H1 (cell line): ENCODE measurements around the gene SERPINB1. TPM values are rescaled to one million over a fixed set of nuclear protein-coding genes. Genes with fewer than 3 reads are reported as not detected.

Experiments used
- CBX8 ChIP-seq: fragments of 300-800, 300-1000 bp; sonication (generic); IDR thresholded peaks from 2 replicates; pipeline ENCODE4 v1.7.1; 2016; ENCODE audit warnings: low read depth, low read length, borderline replicate concordance
- FOSL1 ChIP-seq: IDR thresholded peaks from 2 replicates; pipeline ENCODE4 v1.6.1; 2011; ENCODE audit warnings: mild to moderate bottlenecking, low read depth, low read length, moderate library complexity; ENCODE audit not compliant: insufficient read depth
- JUN ChIP-seq: IDR thresholded peaks from 2 replicates; pipeline ENCODE4 v1.6.1; 2011; ENCODE audit warnings: low read depth, mild to moderate bottlenecking, improper control_type of control experiment, low read length
- KDM1A ChIP-seq: fragments of 200-600, 300-600 bp; sonication (generic); IDR thresholded peaks from 2 replicates; pipeline ENCODE4 v1.7.1; 2016; ENCODE audit warnings: mild to moderate bottlenecking, low read length, borderline replicate concordance
- KDM4A ChIP-seq: IDR thresholded peaks from one replicate; pipeline ENCODE4 v1.7.1; 2012; ENCODE audit warnings: low read depth, mild to moderate bottlenecking, moderate library complexity, low read length, inconsistent platforms; ENCODE audit not compliant: severe bottlenecking
- SIRT6 ChIP-seq: IDR thresholded peaks from one replicate; pipeline ENCODE4 v1.7.1; 2012; ENCODE audit warnings: low read length, inconsistent platforms
- YY1 ChIP-seq: IDR thresholded peaks from 2 replicates; pipeline ENCODE4 v1.6.1; 2011; ENCODE audit warnings: low read depth, mild to moderate bottlenecking, low read length
- polyA plus RNA-seq, 7 experiments: library from polyadenylated mRNA; depleted of rRNA in 3 of 7; stranded (reverse) in 5 of 7; unstranded in 2 of 7; fragments of >200 nt in 5 of 7; fragments of 200-250 nt in 2 of 7; gene quantifications; 1 replicate in 5 of 7; 2 replicates in 1 of 7; 4 replicates in 1 of 7; pipeline versions ENCODE4 v1.2.1 to v1.2.3, GENCODE V29; 2011 to 2013; ENCODE audit warnings: missing spikeins in 2 of 7, mixed read lengths in 2 of 7
- total RNA-seq: library from RNA; stranded (reverse); fragmentation: NEBNext Ultra II Directional; extraction: Animal tissue kit (Norgen Biotek cat#: 25700); gene quantifications from 2 replicates; pipeline ENCODE4 v1.2.1, GENCODE V29; 2021

The SERPINB1 gene
- total and polyA plus RNA-seq, 2 of the 8 experiments (the other 6 are each of a cell fraction or from before 2014, with no cell fraction given) = 8.1 to 17.3 TPM

- TF ChIP-seq KDM4A (no peak), KDM1A (no peak), JUN (no peak), FOSL1 (no peak), SIRT6 (no peak), YY1 (no peak), CBX8 (no peak)
Measured at GRCh38 chr6:2823104-2823850, 18.4 kb downstream of the SERPINB1 start (continued).
